ENCODE results near the gene BAAT.
"Not testable (repeated sequence)": the region's sequence is repeated elsewhere in the genome, so short reads cannot be mapped to it uniquely, and the experiment has no call there.

The BAAT gene

GRCh38 chr9:101384873-101385536, at the start of gene BAAT:
BAAT (minus strand) TSS chr9:101385006; CDS start chr9:101371404, 13,602 bp downstream.
- not testable (repeated sequence) for DNase-seq

GRCh38 chr9:101433229-101433628, 48.4 kb upstream of the BAAT start:
- DNase-seq: no peak

GRCh38 chr9:101432740-101433139, 47.9 kb upstream of the BAAT start:
- DNase-seq: no peak

- no peak for DNase-seq
Observed at GRCh38 chr9:101432171-101432570, 47.4 kb upstream of the BAAT start.

- DNase-seq: no peak
Observed at GRCh38 chr9:101429736-101430135, 44.9 kb upstream of the BAAT start.

- DNase-seq: no peak
Observed at GRCh38 chr9:101428909-101429308, 44.1 kb upstream of the BAAT start.

GRCh38 chr9:101427957-101428655, 43.3 kb upstream of the BAAT start:
- no peak for DNase-seq

- no peak for DNase-seq
Observed at GRCh38 chr9:101427358-101427757, 42.6 kb upstream of the BAAT start.

- DNase-seq: no peak
Observed at GRCh38 chr9:101421653-101422065, 36.9 kb upstream of the BAAT start.

GRCh38 chr9:101419863-101420262, 35.1 kb upstream of the BAAT start:
- no peak for DNase-seq

- no peak for DNase-seq
Observed at GRCh38 chr9:101418518-101419430, 34.0 kb upstream of the BAAT start.

- DNase-seq: no peak
Observed at GRCh38 chr9:101417977-101418376, 33.2 kb upstream of the BAAT start.

GRCh38 chr9:101417389-101417788, 32.6 kb upstream of the BAAT start:
- no peak for DNase-seq

GRCh38 chr9:101415578-101415977, 30.8 kb upstream of the BAAT start:
- no peak for DNase-seq

GRCh38 chr9:101414839-101415238, 30.0 kb upstream of the BAAT start:
- DNase-seq: no peak

- DNase-seq: no peak
Observed at GRCh38 chr9:101409079-101409477, 24.3 kb upstream of the BAAT start.

GRCh38 chr9:101408374-101409078, 23.7 kb upstream of the BAAT start:
- no peak for DNase-seq

GRCh38 chr9:101403516-101404285, 18.9 kb upstream of the BAAT start:
- no peak for DNase-seq

- no peak for DNase-seq
Observed at GRCh38 chr9:101400120-101400519, 15.3 kb upstream of the BAAT start.

- no peak for DNase-seq
Observed at GRCh38 chr9:101399643-101399970, 14.8 kb upstream of the BAAT start.

GRCh38 chr9:101398930-101399642, 14.3 kb upstream of the BAAT start:
- DNase-seq: no peak
